EH (cell line): ENCODE measurements around the gene NIPAL3.
"Not testable (repeated sequence)": the region's sequence is repeated elsewhere in the genome, so short reads cannot be mapped to it uniquely, and the experiment has no call there.

Experiments used
- DNase-seq: peaks from one replicate; pipeline ENCODE4 v3.0.0-alpha.2; 2015; ENCODE audit warnings: low read depth

The NIPAL3 gene

DNA sequence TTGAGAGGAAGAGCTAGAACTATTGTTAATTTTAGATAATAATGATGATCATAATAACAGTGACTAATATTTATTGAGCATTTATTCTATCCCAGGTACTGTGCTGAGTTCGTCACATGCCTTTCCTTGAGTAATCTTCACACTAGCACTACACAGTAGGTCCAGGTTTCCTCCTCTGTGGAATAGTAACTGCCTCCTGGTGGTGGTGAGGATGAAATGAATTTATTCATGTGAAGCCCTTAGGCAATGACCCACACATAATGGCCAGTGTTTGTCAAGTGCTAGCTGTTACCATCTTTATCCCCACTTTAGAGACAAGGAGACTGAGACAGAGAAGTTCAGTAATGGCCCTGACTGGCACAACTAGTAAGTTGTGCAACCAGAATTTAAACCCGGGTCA, 5.9 kb downstream of the NIPAL3 start:
- DNase-seq = no peak

DNA sequence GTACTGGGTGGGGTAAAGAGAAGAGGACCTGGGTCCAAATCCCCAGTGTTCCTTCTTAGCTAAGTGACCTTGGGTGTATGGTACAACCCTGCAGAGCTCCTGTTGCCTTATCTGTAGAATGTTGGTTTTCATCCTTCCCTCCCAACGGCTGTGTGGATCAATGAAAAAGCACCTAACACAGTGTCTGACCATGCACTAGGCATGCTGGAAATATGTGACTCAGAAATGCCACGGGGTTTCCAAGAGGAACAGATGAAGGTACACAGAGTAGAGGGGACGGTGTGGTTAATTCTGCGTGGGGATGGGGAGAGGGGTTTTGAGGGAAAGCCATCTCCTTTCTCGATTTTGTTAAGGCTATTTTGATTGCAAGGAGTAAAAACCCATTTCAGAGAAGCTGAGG, 8.6 kb downstream of the NIPAL3 start:
- DNase-seq = no peak

DNA sequence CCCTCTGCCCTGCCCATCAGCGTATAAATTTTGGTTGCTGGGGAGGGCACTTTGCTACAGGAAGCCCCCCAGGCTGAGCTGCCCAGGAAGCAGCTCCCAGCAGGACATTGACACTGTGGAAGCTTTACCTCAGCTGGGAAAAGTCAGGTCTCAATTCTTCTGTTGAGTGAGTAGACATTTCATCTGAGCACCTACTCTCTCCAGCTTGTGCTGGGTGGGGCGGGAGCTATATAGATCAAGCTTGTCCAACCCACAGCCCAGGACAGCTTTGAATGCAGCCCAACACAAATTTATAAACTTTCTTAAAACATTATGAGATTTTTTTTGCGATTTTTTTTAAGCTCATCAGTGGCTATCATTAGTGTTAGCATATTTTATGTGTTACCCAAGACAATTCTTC, 9.4 kb downstream of the NIPAL3 start:
- no peak for DNase-seq

DNA sequence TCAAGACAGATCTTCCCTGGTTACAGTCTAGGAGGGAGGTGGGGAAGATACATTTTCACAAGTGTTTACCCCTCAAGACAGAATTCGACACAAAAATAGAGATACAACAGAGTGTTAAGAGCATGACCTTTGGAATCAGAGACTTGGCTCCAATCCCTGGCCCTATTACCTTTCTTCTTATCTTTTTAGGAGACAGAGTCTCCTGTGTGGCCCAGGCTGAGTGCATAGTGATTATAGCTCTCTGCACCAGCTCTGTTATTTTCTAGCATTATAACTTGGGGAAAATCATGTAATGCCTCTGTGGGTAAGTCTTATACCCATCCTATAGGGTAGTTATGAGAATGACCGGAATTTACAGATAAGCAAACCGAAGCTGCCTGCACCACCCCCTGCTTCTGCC, 9.8 kb downstream of the NIPAL3 start:
- no peak for DNase-seq

DNA sequence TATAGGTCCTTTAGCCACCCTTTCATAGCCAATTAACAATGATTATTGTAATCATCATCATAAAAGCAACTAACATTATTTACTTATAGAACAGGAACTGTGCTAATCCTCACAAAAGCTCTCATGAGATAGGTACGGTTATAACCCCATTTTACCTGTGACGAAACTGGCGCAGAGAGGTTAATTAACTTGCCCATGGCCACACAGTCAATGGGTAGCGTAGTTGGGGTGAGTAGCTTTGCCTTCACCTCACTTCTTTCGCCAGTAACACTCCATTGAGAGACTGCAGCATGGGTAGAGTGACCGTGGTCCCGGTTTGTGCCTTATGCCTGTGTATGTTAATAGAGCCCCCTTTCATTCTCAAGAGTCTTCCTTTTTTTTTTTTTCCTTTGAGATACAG, 10.3 kb downstream of the NIPAL3 start:
- DNase-seq = no peak

DNA sequence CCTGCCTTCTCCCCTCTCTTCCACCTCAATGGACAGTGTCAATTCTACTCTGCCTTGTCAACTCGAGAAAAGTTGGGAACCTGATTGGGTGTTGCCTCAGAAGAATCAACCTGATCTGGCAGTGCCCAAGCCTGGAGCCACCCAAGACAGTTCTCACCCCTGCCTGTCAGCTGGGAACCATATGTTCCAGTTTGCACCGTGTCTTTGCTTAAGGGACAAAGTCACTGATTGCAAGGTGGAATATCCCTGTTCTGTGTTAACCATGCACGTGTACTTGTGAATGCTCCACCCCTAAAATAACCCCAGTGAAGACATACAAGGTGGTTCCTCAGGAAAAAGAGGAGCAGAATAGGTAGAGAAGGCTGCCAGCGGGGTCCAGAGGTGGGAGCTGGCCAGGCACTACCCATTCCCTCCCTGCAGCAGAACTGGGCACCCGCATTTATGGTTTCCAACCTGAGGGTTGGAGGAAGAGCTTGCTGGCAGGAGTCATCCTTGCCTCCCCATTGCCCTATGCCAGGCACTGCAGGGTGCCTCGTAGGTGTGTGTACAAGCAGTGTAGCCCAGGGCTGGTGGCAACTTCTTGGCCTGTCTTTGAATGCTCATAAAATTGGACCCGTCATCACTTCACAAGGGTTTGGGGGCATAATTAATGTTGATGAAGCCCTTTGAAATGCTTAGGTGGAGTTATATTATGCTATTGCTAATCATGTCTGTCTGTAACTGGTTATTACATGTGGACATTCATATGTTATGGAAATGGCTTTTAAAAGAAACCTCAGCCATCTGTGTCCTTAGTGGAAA, 11.3 kb downstream of the NIPAL3 start:
- DNase-seq = no peak

DNA sequence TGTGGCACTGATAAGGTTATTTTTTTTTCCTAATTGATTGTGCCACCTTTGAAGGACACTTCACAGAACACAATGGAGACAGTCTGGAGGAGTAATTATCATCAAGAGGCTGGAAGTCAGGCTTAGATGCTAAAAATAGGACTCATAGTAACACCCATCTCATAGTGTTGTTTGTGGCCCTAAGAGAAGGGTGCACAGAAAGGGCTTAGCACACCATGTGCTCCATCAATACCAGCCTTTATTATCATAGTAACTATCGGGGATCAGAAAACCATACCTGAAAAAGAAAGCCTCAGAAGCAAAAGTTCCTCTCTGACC, 11.9 kb downstream of the NIPAL3 start:
- DNase-seq = no peak

DNA sequence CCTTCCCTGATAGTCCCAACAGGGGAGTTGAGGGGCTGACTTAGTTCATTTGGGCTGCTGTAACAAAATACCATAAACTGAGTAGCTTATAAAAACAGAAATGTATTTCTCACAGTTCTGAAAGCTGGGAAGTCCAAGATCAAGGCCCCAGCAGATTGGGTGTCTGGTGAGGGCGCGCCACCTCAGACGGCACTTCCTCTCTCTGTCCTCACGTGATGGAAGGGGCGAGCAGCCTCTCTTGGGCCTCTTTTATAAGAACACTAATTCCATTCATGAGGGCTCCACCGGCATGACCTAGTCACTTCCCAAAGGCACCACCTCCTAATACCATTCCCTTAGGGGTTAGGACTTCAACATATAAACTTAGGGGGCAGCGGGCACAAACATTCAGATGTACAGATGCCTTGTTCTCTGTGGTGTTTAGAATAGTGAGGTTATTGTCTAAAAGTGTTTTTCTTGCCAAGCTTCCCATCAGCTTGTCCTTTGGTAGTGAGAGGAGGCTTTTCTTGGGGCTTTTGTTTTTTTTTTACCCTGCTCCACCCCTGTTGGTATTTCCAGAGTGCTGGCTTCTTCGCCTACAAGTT, 20.3 kb downstream of the NIPAL3 start:
- DNase-seq = no peak

DNA sequence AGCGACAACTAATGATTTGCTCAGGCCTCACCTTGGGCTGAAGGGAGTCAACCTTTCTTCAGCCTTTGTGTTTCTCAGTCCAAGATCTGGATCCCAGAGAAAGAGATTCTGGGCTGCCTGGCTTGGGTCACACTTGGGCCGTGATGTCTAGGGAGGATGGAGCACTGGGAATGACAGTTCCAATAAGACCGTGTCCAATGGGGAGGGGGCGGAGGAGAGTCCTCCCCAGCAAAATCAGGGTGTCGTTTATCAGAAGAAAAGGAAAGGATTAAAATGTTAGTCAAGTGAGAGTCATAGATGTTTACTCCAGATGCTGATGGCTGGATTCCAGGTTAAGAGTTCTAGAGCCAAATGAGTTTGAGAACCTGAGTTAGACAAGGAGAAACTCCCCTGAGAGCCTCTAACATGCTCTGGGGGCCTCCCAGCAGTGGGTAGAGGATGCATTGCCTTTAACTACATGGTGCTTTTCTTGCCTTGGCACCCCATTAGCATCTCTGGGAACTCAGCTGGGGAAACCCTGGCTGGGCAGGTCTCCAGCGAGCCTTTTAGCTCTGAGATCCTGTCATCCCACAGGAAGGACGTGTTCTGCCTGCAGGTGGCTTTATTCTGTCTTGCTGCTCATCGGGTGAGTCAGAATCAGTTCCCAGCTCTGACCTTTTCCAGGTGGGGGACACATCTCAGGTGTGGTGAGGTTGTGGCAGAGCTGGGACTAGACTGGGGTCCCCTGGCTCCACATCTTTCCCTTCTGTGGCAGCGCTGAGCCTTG, 22.2 kb downstream of the NIPAL3 start:
- DNase-seq = peak; percentile 19

DNA sequence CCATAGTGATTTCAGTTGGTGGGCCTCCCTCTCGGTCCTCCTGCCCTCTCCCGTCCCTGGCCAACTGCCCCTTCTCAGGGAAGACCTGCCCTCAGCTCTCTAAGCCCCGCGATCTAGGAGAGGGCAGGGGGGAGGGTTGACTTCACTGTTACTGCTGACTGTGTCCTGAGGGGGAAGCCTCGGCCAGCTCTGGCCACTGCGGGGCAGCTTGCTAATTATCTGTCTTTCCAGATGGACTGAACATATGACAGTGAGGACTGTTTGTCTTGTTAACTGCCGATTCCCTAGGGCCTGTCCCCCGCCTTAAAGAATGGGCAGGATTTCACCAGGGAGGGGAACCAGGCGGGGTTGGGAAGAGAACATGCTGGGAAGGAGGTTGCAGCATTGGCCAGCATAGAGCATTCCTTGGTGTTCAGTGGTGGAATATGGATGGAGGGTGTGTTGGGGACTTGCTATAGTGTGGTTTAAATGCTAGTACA, 22.9 kb downstream of the NIPAL3 start:
- DNase-seq = peak; percentile 43

DNA sequence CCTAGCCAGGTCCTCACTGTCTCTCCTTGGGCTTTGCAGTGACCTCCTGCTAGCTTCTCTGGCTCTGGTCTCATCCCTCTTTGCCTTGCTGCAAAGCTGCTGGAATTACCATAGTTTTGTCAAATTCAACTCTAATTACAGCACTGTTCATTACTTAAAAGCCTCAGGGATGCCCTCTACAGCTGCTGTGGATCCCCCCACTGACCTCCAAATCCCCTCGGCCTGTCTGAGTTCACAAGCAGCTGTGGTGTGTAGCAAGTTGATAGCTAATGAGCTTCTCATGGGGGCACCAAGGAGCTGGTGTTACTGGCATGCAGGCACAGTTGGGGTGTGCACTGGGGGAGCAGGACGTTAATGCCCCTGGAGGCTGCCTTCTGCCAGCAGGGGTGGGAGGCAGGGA, 24.8 kb downstream of the NIPAL3 start:
- DNase-seq = no peak

DNA sequence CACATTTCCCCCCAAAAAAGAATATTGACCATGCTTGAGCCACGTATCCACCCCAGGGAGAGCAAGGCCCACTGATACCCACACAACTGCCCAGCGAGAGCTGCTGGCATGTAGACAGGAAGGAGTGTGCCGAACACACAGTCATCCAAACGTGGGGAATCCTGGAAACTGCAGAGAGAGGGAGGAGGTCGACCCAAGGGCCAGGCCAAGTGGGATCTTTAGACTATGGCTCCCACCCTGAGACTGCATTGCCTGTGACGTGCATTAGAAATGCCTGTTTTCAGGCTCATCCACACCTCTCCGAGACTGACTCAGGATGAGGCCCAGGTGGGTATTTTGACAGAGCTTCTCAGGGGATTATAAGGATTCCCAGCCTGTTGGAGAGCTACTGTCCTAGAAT, 25.9 kb downstream of the NIPAL3 start:
- no peak for DNase-seq

DNA sequence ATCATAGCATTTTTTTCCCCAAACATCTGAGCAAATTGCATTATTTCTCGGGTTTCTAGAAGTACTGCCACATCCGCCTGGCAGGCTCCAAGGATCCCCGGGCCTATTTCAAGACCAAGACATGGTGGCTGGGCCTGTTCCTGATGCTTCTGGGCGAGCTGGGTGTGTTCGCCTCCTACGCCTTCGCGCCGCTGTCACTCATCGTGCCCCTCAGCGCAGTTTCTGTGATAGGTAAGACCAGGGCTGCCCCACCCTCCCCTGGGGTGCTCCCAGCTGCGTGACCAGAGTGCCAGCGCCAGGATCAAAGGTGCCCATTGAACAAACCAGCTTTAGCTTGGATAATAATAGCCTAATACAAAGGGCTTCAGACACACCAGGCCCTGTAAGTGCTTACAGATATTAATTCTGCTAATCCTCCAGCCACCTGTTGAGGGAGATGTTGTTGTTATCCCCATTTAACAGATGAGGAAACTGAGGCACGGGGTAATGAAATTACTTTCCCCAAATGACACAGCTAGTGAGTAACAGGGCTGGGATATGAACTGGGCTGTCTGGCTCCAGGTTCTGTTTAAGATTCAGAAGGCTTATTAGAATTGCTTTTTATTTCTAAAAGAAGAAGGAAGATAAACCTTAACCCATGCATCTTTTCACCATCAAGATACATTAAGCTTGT, 26.5 kb downstream of the NIPAL3 start:
- DNase-seq = no peak

DNA sequence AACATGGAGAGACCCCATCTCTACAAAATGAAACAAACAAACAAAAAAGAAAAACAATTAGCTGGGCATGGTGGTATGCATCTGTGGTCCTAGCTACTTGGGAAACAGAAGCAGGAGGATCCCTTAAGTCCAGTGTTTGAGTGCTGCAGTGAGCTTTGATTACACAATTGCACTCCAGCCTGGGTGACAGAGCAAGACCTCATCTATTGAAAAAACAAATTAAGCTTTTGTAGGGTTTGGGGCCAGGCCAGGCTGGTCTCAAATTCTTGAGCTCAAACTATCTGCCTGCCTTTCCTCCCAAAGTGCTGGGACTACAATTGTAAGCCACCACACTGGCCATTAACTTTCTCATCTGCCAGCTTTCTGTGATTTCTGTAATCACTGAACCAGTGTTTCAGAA, 27.2 kb downstream of the NIPAL3 start:
- peak; percentile 64 for DNase-seq

DNA sequence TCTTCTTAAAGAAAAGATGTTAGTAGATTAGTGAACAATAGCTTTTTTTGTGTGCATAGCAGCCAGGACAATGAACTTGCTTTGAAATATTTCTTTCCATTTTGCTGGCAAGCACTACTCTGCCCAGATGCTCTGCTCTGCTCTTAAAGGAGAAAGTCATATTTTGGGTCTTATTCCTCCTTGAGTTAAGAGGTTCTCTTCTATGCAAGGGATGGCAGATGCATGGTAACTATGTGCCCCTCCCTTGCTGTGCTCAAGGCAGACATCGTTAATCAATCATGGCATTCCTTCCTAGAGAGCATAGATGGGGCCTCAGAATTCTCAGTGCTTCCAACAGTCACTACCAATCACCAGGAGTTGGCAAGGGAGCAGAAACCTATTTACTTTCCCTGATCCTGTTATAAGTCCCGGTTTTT, 27.6 kb downstream of the NIPAL3 start:
- peak; percentile 34 for DNase-seq

DNA sequence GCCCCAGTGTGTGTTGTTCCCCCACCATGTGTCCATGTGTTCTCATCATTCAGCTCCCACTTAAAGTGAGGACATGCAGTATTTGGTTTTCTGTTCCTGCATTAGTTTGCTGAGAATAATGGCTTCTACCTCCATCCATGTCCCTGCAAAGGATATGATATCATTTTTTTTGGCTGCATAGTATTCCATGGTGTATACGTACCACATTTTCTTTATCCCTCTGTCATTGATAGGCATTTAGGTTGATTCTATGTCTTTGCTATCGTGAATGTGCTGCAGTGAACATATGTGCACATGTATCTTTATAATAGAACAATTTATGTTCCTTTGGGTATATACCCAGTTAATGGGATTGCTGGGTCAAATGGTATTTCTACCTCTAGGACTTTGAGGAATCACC, 30.8 kb downstream of the NIPAL3 start:
- not testable (repeated sequence) for DNase-seq

DNA sequence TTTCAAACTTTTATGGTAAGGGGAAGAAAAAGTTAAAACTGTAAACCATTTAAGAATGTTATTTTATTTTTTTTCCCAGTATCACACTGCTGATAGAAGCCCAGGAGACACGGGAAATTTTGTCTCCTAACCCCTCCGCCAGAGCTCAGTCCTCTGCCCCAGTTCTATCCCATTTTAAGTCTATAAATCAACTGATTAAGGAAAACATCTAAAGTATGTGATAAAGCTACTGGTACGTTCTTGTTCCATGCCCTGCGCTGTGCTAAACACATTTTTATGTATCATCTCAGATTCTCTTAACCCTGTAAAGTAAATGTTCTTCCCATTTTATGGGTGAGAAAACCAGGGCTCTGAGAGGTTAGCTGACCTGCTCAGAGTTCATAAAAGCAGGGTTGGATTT, 34.7 kb downstream of the NIPAL3 start:
- peak; percentile 61 for DNase-seq

DNA sequence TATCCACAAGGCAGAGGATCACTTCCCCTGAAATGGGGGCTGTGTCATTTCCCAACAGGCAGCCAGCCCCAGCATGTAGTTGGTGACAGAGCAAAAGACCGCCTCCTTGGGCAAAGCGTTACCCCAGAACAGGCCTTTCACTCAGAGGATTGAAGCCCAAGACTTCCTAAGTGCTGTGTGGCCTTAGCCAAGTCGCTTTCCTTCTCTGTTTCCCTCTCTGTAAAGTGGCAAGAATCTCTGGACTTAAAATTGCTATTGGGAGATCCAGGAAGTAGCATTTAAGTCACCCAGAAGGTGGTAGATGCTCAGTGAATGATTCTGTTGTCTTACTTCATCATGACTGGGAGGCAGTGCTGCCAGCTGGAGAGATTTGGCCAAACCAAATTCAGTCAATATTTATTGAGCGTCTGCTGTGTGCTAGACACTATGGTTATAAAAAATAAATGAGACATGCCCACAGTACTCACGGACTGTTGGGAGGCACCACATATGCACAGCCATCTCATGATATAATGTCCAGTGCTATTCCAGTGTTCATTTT, 35.3 kb downstream of the NIPAL3 start:
- no peak for DNase-seq

DNA sequence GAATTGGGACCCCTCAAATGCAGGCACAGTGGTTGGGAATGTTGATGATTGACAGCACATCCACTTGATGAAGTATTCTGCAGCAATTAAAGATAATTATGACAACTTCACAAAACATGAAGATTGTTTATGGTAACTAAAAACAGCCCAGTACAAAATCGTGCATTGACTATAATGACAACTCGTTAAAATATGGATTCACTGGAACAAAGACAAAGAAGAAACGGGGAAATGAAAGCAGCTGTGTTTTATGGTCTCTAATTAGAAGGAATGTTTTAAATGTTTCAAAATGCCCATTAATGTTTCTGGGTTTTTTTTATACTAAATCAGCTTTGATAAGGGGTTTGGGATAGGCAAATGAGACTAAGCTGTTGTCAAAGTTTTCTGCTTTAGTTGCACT, 36.1 kb downstream of the NIPAL3 start:
- no peak for DNase-seq

DNA sequence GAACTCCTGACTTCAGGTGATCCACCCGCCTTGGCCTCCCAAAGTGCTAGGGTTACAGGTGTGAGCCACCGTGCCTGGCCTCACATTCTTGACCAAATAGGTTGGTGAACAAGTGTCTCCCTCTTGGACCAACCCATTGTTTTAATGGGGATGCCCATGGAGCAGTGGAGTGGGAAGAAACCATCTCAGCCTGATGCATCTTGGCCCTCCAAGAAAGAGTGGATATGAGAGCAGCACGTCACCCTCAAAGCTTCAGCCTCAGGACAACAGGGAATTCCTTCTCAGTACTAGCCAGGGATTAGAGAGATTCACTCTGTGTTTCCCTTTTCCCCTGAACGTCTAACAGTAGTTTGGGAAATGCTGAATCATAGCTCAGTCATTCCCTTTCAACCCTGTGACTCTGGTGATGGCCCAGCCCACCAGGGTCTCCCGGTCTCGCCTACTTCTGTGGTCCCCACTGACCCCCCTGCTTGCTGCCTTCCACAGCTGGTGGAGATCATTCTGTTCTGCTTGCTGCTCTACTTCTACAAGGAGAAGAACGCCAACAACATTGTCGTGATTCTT, 37.4 kb downstream of the NIPAL3 start:
- DNase-seq = no peak

DNA sequence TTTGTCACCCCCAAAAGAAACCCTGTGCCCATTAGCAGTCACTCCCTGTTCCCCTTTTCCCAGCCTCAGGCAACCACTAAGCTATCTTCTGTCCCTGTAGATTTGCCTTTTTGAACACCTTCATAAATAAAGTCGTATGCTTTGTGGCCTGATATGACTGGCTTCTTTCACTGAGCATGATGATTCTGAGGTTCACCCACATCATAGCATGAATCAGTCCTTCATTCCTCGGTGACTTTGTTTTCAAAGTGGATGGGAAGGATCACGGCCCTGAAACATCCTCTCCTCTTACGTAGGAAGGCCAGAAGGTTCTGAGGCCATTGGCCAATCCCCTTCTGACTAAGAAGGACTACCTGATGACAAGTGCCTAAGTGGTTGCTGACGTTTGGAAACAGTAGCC, 39.1 kb downstream of the NIPAL3 start:
- peak; percentile 35 for DNase-seq

DNA sequence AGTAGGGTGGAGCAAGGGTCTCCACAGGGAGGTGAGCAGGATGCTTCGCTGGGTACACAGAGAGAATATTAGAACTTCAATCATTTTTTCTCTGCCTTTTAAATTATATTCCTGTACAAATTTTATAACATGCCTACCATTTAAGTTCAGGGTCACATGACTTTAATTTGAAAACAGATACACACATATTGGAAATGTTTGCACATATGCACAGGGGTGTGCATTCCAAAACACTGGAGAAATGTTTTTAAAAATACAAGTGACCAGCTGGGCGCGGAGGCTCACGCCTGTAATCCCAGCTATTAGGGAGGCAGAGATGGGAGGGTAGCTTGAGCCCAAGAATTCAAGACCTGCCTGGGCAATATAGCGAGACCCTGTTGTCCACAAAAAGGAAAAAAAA, 39.7 kb downstream of the NIPAL3 start:
- DNase-seq = no peak
